Measurements from ENCODE around the gene MPI. TPM values are rescaled to one million over a fixed set of nuclear protein-coding genes. Genes with fewer than 3 reads are reported as not detected.

Gene MPI
- total RNA-seq, 1 donor from 2014 or later: 52.3 TPM

DNA sequence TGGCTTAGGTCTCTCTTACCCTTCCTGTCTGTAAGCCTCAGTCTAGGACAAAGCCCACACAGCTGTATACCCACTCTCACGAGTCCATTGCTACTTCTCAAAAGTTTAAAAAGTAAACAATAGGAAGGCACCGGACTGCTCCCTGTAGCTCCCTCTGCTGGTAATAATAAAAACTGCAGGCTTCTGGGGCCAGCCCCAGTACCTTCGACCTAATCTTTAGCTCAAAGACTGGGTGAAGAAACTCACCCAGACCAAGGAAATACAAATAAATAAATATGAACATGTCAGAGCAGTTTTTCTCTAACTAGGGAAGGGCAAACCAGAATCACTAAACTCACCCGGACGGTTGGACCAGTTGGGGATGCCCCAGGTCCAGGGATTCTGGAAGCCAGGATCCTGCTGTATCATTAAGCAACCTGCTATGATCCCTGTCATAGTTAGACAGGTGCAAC is 11.8 kb downstream of the MPI start:
- no peaks in the 10 kb centered on the region for H3K9me3 ChIP-seq (replicated peaks)
- H3K36me3 ChIP-seq: peaks cover 67% of the 10 kb centered on the region
- TF ChIP-seq, protein P1, sequence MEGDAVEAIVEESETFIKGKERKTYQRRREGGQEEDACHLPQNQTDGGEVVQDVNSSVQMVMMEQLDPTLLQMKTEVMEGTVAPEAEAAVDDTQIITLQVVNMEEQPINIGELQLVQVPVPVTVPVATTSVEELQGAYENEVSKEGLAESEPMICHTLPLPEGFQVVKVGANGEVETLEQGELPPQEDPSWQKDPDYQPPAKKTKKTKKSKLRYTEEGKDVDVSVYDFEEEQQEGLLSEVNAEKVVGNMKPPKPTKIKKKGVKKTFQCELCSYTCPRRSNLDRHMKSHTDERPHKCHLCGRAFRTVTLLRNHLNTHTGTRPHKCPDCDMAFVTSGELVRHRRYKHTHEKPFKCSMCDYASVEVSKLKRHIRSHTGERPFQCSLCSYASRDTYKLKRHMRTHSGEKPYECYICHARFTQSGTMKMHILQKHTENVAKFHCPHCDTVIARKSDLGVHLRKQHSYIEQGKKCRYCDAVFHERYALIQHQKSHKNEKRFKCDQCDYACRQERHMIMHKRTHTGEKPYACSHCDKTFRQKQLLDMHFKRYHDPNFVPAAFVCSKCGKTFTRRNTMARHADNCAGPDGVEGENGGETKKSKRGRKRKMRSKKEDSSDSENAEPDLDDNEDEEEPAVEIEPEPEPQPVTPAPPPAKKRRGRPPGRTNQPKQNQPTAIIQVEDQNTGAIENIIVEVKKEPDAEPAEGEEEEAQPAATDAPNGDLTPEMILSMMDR (IDR thresholded peaks at IDR 0.05; ENCODE audit: borderline replicate concordance): peak; percentile 97
- no peak overlapping the region for H3K4me3 ChIP-seq
- DNase-seq: peak; percentile 36
- peak overlapping the region; percentile 47 for H3K27ac ChIP-seq (replicated peaks)
- no peaks in the 10 kb centered on the region for H3K27me3 ChIP-seq (ENCODE audit: low read depth)
- H3K4me1 ChIP-seq: peaks cover 73% of the 10 kb centered on the region
- intact Hi-C loops (cut with micrococcal nuclease): no loop called here

DNA sequence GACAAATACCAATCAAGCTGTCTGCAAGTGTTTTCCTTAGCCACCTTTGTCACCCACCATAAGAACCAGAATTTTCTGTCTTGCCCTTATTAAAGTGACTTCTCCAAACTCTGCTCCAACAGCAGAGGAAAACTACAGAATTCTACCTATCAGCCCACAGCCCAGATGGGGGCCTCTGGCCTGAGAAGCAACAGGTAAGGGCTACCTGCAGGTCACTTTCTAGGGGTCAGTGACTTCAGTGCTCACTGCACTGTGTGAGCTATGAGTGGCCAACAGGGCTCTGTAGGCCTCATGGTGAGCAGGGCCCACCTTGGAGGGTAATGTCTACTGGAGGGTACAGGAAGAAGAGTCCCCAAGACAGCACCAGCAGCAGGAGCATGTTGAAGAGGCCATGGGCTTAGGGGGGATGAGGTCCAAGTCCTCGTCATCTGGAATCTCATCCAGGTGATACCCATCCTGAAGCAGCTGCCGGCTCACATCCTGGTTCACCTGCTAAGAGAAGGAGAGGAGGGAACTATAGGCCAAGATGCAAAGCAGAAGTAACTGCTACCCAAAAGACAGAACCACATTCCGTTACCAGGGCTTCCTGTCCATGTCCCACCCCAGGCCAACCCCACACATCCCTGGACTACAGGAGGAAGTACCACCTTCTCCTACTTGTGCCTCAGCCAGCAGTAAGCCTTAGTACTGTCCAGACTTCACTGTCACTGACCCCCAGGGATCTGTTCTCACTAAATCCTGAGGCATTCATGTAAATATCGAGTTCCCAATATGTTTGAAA is 12.6 kb downstream of the MPI start:
- H3K4me1 ChIP-seq: peaks cover 71% of the 10 kb centered on the region
- H3K36me3 ChIP-seq: peaks cover 67% of the 10 kb centered on the region
- TF ChIP-seq, protein P1 (IDR thresholded peaks at IDR 0.05; ENCODE audit: borderline replicate concordance): no peak
- no peaks in the 10 kb centered on the region for H3K27me3 ChIP-seq (ENCODE audit: low read depth)
- no peaks in the 10 kb centered on the region for H3K9me3 ChIP-seq (replicated peaks)
- intact Hi-C loops (cut with micrococcal nuclease): no loop called here
- DNase-seq: no peak
- H3K4me3 ChIP-seq: no peak overlapping the region
- H3K27ac ChIP-seq (replicated peaks): no peak overlapping the region

DNA sequence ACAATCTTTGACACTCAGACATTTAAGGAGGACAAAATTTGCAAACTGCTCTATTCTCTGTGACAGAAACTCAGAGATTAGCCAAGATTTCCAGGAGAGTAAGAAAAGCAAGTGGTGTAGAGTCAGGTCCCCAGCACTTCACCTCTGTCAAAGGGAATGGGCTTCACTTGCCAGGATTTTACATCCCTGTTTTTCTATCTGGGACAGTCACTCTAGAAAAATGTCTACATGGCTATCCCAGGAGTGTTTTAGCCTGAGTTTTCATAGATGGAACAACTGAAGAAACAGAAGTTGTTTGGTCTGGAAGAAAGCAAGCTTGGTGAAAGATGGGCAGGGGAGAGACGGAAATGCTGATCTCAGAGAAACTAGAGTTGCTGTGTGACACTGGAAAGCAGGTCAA is 13.8 kb downstream of the MPI start:
- intact Hi-C loops (cut with micrococcal nuclease): no loop called here
- Histone ChIP-seq H3K27ac (replicated peaks) (no peak overlapping the region), H3K36me3 (peaks cover 60% of the 10 kb centered on the region), H3K4me3 (no peak overlapping the region), H3K27me3 (ENCODE audit: low read depth) (no peaks in the 10 kb centered on the region), H3K9me3 (replicated peaks) (no peaks in the 10 kb centered on the region), H3K4me1 (peaks cover 65% of the 10 kb centered on the region)
- TF ChIP-seq, protein P1 (IDR thresholded peaks at IDR 0.05; ENCODE audit: borderline replicate concordance): no peak
- no peak for DNase-seq

DNA sequence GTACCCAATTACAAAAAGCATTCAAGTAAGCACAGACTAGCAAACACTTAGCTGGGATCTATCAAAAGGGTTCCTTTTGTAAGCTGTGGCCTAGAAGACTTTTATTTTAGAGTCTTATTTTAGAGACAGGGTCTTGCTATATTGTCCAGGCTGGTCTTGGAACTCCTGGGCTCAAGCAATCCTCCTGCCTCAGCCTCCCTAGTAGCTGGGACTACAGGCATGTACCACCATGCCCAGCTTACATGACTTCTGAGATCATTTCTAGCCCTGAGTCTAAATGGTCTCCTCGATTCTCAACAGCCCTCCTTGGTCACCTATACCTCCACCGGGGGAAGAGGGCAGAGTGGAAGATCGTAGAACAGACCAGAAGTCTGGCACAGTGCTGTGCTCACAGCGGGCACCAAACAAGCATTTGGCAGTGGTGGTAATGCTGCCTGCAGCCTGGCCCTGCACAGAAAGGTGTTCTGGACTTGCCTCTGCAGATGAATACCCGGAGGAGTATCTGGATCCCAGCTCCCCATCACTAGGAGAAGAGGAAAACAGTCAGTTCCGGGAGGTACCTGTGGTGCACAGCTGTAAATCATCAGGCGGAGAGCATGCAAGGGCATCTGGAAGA is 14.5 kb downstream of the MPI start:
- Histone ChIP-seq H3K36me3 (peaks cover 54% of the 10 kb centered on the region), H3K4me1 (peaks cover 65% of the 10 kb centered on the region), H3K27ac (replicated peaks) (peak overlapping the region; percentile 97), H3K9me3 (replicated peaks) (no peaks in the 10 kb centered on the region), H3K27me3 (ENCODE audit: low read depth) (no peaks in the 10 kb centered on the region), H3K4me3 (peak overlapping the region; percentile 93)
- no peak for DNase-seq
- intact Hi-C loops (cut with micrococcal nuclease): no loop called here
- TF ChIP-seq, protein P1 (IDR thresholded peaks at IDR 0.05; ENCODE audit: borderline replicate concordance): no peak

DNA sequence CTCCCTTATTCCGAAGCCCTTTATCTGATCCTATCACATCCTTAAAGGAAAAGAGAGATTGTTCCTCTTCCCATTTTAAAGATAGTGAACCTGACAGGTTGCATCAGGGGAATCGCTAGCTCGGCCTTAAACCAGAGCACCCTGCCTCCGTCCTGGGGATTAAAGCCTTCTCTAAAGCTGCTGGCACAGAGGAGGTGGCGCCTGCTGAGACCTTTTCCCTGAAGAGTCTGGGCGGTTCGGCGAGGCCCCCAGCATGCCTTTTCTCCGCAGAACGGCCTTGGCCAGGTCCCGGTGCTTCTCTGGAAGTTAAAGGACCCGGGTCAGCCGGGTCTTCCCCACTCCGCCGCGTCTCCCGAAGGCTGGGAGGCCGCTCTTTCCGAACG is 16.2 kb downstream of the MPI start:
- DNase-seq: no peak
- peaks cover 64% of the 10 kb centered on the region for H3K4me1 ChIP-seq

More for the DNA sequence above, 16.2 kb downstream of the MPI start:
- Histone ChIP-seq H3K4me3 (peak overlapping the region; percentile 93), H3K27me3 (ENCODE audit: low read depth) (no peaks in the 10 kb centered on the region), H3K27ac (replicated peaks) (peak overlapping the region; percentile 97), H3K36me3 (peaks cover 39% of the 10 kb centered on the region), H3K9me3 (replicated peaks) (no peaks in the 10 kb centered on the region)
- TF ChIP-seq, protein P1 (IDR thresholded peaks at IDR 0.05; ENCODE audit: borderline replicate concordance): no peak
- intact Hi-C loops (cut with micrococcal nuclease): no loop called here
